ENCODE results near the gene HCRTR2. TPM values are rescaled to one million over a fixed set of nuclear protein-coding genes. Genes with fewer than 3 reads are reported as not detected.

The HCRTR2 gene
- total and polyA plus RNA-seq, 2 of the 8 experiments (the other 6 are each of a cell fraction or from before 2014, with no cell fraction given): 0.19 to 0.23 TPM

GRCh38 chr6:55250400-55250799 lies 76.1 kb downstream of the HCRTR2 start (continued):
- no peak for TF ChIP-seq CHD7 (IDR thresholded peaks at IDR 0.05; ENCODE audit: insufficient replicate concordance, low read length)
- no peak for TF ChIP-seq KDM5A (IDR thresholded peaks at IDR 0.05; ENCODE audit: low read length)
- TF ChIP-seq SIN3A (conservative IDR thresholded peaks at IDR 0.05 in 1 of 2, IDR thresholded peaks at IDR 0.05 in 1 of 2; ENCODE audit: low read depth in 1 of 2, low read length in 2 of 2): no peak
- TF ChIP-seq MAX (IDR thresholded peaks at IDR 0.05): no peak
- TF ChIP-seq POU5F1 (IDR thresholded peaks at IDR 0.05; ENCODE audit: low read depth, low read length): no peak
- TF ChIP-seq TAF1 (IDR thresholded peaks at IDR 0.05; ENCODE audit: low read depth, low read length): no peak
- TF ChIP-seq RNF2 (IDR thresholded peaks at IDR 0.05; ENCODE audit: borderline replicate concordance, low read depth, low read length, missing control alignments, poor library complexity, severe bottlenecking): no peak
- no peak for TF ChIP-seq BACH1 (IDR thresholded peaks at IDR 0.05; ENCODE audit: low read length)
- TF ChIP-seq EZH2 (IDR thresholded peaks at IDR 0.05; ENCODE audit: low read depth, low read length, severe bottlenecking): no peak
- no peak for TF ChIP-seq SUZ12 (IDR thresholded peaks at IDR 0.05; ENCODE audit: low read length)
- no peak for TF ChIP-seq FOSL1 (IDR thresholded peaks at IDR 0.05; ENCODE audit: insufficient read depth, low read depth, low read length)

Measured in H1 (cell line).